CD8-positive, alpha-beta memory T cell (primary cell): ENCODE measurements around the gene LGR4. TPM values are rescaled to one million over a fixed set of nuclear protein-coding genes. Genes with fewer than 3 reads are reported as not detected.

Experiments used
- CTCF ChIA-PET: fragments of 350-600 bp; sonication (Branson Sonifier 250); formaldehyde crosslinking; loops from one replicate; lab custom pipeline; 2021; ENCODE audit warnings: antibody characterized with exemption; lab: Charles Lee
- POLR2A ChIA-PET: fragments of 350-600 bp; sonication (Branson Sonifier 250); formaldehyde crosslinking; loops from one replicate; lab custom pipeline; 2021; ENCODE audit warnings: antibody characterized with exemption; lab: Charles Lee
- DNase-seq, 5 donors: peaks; one replicate each; pipeline versions ENCODE4 v3.0.0 to v3.0.0-alpha.2; 2020 to 2022; ENCODE audit warnings: mixed read lengths in 1 of 5
- H3K27ac ChIP-seq: one replicate; pipeline ENCODE4 v1.7.0; 2013; ENCODE audit warnings: low read depth, mild to moderate bottlenecking, low read length, moderate library complexity
- H3K27me3 ChIP-seq: 2 replicates; pipeline ENCODE4 v1.7.0; 2013; ENCODE audit warnings: low read length, mild to moderate bottlenecking; ENCODE audit not compliant: insufficient read depth, poor library complexity, severe bottlenecking
- H3K36me3 ChIP-seq: 2 replicates; pipeline ENCODE4 v1.7.0; 2013; ENCODE audit warnings: mild to moderate bottlenecking, low read length, moderate library complexity; ENCODE audit not compliant: insufficient read depth
- H3K4me1 ChIP-seq: 2 replicates; pipeline ENCODE4 v1.7.0; 2013; ENCODE audit warnings: mild to moderate bottlenecking, low read length, moderate library complexity; ENCODE audit not compliant: insufficient read depth
- H3K4me3 ChIP-seq: 2 replicates; pipeline ENCODE4 v1.7.0; 2013; ENCODE audit warnings: mild to moderate bottlenecking, low read length
- H3K9me3 ChIP-seq: 2 replicates; pipeline ENCODE4 v1.7.0; 2013; ENCODE audit warnings: mild to moderate bottlenecking, low read length
- H3K27ac Mint-ChIP-seq, 8 donors: one replicate each; pipeline ENCODE4 v1.8.0; 2020 to 2021; ENCODE audit warnings: mixed read lengths in 8 of 8, mild to moderate bottlenecking in 6 of 8, inconsistent platforms in 3 of 8, moderate library complexity in 3 of 8
- H3K27me3 Mint-ChIP-seq, 2 donors: one replicate each; pipeline ENCODE4 v1.8.0; 2020 to 2021; ENCODE audit warnings: mixed read lengths in 2 of 2, mild to moderate bottlenecking in 1 of 2, moderate library complexity in 1 of 2
- H3K36me3 Mint-ChIP-seq, 3 donors: one replicate each; pipeline ENCODE4 v1.8.0; 2020 to 2021; ENCODE audit warnings: mixed read lengths in 3 of 3, inconsistent platforms in 1 of 3, mild to moderate bottlenecking in 1 of 3
- H3K4me1 Mint-ChIP-seq, 3 donors: one replicate each; pipeline ENCODE4 v1.8.0; 2020 to 2021; ENCODE audit warnings: mixed read lengths in 3 of 3, inconsistent platforms in 1 of 3, mild to moderate bottlenecking in 1 of 3
- H3K4me3 Mint-ChIP-seq, 7 donors: one replicate each; pipeline ENCODE4 v1.8.0; 2020 to 2021; ENCODE audit warnings: mixed read lengths in 7 of 7, mild to moderate bottlenecking in 6 of 7, moderate library complexity in 4 of 7, inconsistent platforms in 2 of 7
- H3K9me3 Mint-ChIP-seq, 5 donors: one replicate each; pipeline ENCODE4 v1.8.0; 2020 to 2022; ENCODE audit warnings: mixed read lengths in 5 of 5, mild to moderate bottlenecking in 3 of 5, moderate library complexity in 2 of 5, inconsistent platforms in 1 of 5
- polyA plus RNA-seq: library from polyadenylated mRNA; unstranded; fragments of 300-500 nt; fragmentation: Illumina TruSeq; gene quantifications from one replicate; pipeline ENCODE4 v1.2.3, GENCODE V29; 2021
- total RNA-seq, 2 experiments: library from RNA; stranded (reverse); gene quantifications; one replicate each; pipeline ENCODE4 v1.2.3, GENCODE V29; 2021

The LGR4 gene
- total and polyA plus RNA-seq, 3 experiments from 2014 or later: 0.04 to 0.39 (median 0.07) TPM

DNA sequence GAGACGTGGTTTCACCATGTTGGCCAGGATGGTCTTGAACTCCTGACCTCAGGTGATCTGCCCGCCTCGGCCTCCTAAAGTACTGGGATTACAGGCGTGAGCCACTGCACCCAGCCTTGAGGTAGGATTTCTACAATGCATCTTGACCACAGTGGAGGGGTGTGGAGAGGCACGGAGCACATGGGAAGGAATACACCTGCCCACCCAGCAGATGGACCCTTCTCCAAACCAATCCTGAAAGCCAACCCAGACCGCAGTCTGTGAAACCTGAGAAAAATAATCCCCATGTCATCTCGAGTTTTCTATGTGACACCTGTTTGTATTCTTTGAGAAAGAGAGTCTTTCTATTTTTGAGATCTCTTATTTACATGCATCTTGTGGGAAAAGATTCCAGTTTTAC, 32.5 kb downstream of the LGR4 start:
- CTCF ChIA-PET: no interaction called here
- Mint-ChIP-seq H3K27me3 (peaks cover 1 to 13% of the 10 kb centered on the region in 2 donors), H3K4me3 (no peak overlapping the region)

DNA sequence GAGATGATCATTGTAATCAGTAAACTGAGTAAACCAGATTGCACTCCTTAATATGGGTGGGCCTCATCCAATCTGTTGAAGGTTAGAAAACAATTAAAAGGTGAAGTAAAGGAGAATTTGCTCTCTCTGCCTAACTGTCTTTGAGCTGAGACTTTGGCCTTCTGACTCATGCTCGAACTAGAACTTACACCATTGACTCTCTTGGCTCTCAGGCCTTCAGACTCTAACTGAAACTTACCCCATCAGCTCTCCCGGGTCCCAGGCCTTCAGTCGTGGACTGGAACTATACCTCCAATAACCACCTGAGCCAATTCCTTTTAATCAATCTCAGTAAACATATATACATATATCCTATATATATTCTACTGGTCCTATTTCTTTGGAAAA, 34.0 kb downstream of the LGR4 start:
- no peaks in the 10 kb centered on the region for H3K9me3 Mint-ChIP-seq
- H3K27me3 Mint-ChIP-seq: peaks cover 6 to 24% of the 10 kb centered on the region in 2 donors
- Histone ChIP-seq H3K27ac (no peak overlapping the region), H3K9me3 (no peaks in the 10 kb centered on the region), H3K4me3 (no peak overlapping the region), H3K4me1 (no peaks in the 10 kb centered on the region), H3K27me3 (no peaks in the 10 kb centered on the region), H3K36me3 (no peaks in the 10 kb centered on the region)
- H3K4me1 Mint-ChIP-seq: no peaks in the 10 kb centered on the region
- no peak for DNase-seq
- no peak overlapping the region for H3K27ac Mint-ChIP-seq
- ChIA-PET CTCF (no interaction called here), POLR2A (no interaction called here)
- H3K36me3 Mint-ChIP-seq: no peaks in the 10 kb centered on the region
- no peak overlapping the region for H3K4me3 Mint-ChIP-seq

More for the DNA sequence above, 32.5 kb downstream of the LGR4 start:
- POLR2A ChIA-PET: no interaction called here
- Histone ChIP-seq H3K9me3 (no peaks in the 10 kb centered on the region), H3K4me1 (no peaks in the 10 kb centered on the region), H3K27me3 (no peaks in the 10 kb centered on the region), H3K4me3 (no peak overlapping the region), H3K27ac (no peak overlapping the region), H3K36me3 (no peaks in the 10 kb centered on the region)
- no peaks in the 10 kb centered on the region for H3K9me3 Mint-ChIP-seq
- no peak overlapping the region for H3K27ac Mint-ChIP-seq
- DNase-seq: no peak
- H3K36me3 Mint-ChIP-seq: no peaks in the 10 kb centered on the region
- H3K4me1 Mint-ChIP-seq: no peaks in the 10 kb centered on the region

DNA sequence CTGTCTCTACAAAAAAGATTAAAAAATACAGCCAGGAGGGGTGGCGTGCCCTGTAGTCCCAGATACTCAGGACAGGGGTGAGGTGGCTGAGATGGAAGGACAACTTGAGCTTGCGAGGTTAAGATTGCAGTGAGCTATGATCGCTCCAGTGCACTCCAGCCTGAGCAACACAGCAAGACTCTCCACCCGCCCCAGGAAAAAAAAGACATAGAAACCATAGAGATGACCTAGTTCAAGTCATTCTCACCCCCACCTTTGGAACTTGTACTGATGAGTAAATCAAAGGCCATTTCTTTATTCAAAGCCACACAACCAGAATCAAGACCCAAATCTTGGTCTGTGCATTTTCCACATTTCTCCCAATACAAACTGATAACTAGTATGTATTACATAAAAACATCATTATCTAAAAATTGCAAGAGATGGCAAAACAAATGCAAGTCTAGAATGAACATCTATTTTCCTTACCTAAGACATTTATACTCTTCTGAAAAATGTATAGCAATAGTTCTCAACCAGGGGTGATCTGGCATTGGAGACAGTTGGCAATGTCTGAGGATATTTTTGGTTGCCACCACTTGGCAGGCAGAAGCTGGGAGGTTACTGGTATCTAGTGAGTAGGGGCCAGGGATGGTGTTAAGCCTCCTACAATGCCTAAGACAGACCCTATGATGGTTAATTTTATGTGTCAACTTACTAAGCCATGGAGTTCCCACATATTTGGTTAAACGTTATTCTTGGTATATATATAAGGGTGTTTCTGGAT, 34.6 kb downstream of the LGR4 start:
- Histone ChIP-seq H3K4me3 (no peak overlapping the region), H3K9me3 (no peaks in the 10 kb centered on the region), H3K27ac (no peak overlapping the region), H3K36me3 (no peaks in the 10 kb centered on the region), H3K27me3 (no peaks in the 10 kb centered on the region), H3K4me1 (no peaks in the 10 kb centered on the region)
- no peak for DNase-seq
- no peaks in the 10 kb centered on the region for H3K9me3 Mint-ChIP-seq
- H3K4me1 Mint-ChIP-seq: no peaks in the 10 kb centered on the region
- H3K4me3 Mint-ChIP-seq: no peak overlapping the region
- H3K27me3 Mint-ChIP-seq: peaks cover 6 to 27% of the 10 kb centered on the region in 2 donors
- ChIA-PET CTCF (no interaction called here), POLR2A (no interaction called here)
- H3K36me3 Mint-ChIP-seq: no peaks in the 10 kb centered on the region
- no peak overlapping the region for H3K27ac Mint-ChIP-seq

DNA sequence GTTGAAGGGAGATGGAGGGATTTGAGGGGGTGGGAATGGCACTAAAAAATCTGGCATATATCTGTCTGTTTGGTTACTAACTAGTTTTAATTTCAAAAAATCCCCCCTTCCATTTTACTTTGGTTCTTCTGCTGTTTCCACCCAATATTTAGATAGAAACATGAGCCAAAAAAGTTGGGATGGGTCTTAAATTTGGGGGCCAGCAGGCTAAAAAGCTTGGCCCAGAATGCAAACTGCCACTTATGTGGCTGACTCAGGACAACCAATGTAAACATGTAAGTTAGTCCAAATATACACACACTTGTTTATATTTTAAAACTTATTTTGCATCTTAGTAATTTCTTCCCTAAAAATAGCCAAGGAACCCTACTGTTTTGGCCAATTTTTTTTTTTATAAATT, 35.7 kb downstream of the LGR4 start:
- Mint-ChIP-seq H3K9me3 (no peaks in the 10 kb centered on the region), H3K36me3 (no peaks in the 10 kb centered on the region), H3K4me3 (no peak overlapping the region), H3K27me3 (peaks cover 5 to 25% of the 10 kb centered on the region in 2 donors), H3K27ac (no peak overlapping the region), H3K4me1 (no peaks in the 10 kb centered on the region)
- Histone ChIP-seq H3K36me3 (no peaks in the 10 kb centered on the region), H3K27ac (no peak overlapping the region), H3K9me3 (no peaks in the 10 kb centered on the region), H3K4me1 (no peaks in the 10 kb centered on the region), H3K4me3 (no peak overlapping the region), H3K27me3 (no peaks in the 10 kb centered on the region)
- POLR2A ChIA-PET: no interaction called here
- no peak for DNase-seq
- CTCF ChIA-PET: no interaction called here

DNA sequence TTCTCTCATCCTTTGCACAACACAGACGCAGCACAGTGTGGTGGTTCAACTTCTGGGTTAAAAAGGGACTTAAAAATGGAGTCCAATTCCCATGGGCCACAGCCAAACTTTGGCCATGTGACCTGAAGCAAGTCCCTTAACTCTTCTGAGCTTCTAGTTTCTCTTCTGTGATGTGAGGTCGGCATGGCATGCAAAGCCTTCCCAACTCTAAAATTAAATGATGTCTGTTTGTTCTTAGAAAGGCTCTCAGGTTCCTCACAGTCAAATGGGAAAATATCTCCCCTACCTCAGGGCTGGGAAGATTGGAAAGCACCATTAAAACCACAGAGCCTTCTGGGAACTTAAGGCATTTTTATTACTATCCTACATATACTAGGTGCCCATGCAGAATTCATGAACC, 38.8 kb downstream of the LGR4 start:
- ChIA-PET CTCF (no interaction called here), POLR2A (no interaction called here)
- H3K27ac ChIP-seq: no peak overlapping the region
- H3K27me3 Mint-ChIP-seq: peaks cover 5 to 14% of the 10 kb centered on the region in 2 donors
- H3K4me3 ChIP-seq: no peak overlapping the region
- no peaks in the 10 kb centered on the region for H3K36me3 Mint-ChIP-seq
- no peak overlapping the region for H3K27ac Mint-ChIP-seq
- H3K4me1 Mint-ChIP-seq: no peaks in the 10 kb centered on the region
- no peaks in the 10 kb centered on the region for H3K36me3 ChIP-seq
- no peaks in the 10 kb centered on the region for H3K9me3 ChIP-seq
- H3K9me3 Mint-ChIP-seq: no peaks in the 10 kb centered on the region
- H3K27me3 ChIP-seq: no peaks in the 10 kb centered on the region
- H3K4me3 Mint-ChIP-seq: no peak overlapping the region
- DNase-seq: no peak
- H3K4me1 ChIP-seq: no peaks in the 10 kb centered on the region

DNA sequence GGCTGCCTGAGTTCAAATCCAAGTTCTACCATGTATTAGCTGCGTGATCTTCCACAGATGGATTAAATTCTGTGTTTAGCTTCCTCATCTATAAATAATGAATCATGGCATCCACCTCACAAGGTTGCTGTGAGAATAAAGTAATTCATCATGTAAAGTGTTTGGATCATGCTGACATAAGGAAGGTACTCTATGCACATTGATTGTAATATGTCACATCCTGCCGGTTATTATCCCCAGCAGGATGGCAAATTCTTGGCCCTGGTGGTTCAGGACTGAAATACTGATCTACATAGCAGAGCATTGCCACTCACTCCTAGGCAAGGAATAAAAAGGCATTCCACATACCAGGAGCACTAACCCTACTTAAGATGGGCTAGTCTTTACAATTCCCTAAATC, 40.8 kb downstream of the LGR4 start:
- POLR2A ChIA-PET: no interaction called here
- Histone ChIP-seq H3K4me1 (no peaks in the 10 kb centered on the region), H3K9me3 (no peaks in the 10 kb centered on the region), H3K27ac (no peak overlapping the region), H3K27me3 (no peaks in the 10 kb centered on the region), H3K4me3 (no peak overlapping the region), H3K36me3 (no peaks in the 10 kb centered on the region)
- Mint-ChIP-seq H3K4me3 (no peak overlapping the region), H3K4me1 (no peaks in the 10 kb centered on the region), H3K27ac (no peak overlapping the region), H3K36me3 (no peaks in the 10 kb centered on the region), H3K27me3 (peaks cover 5 to 14% of the 10 kb centered on the region in 2 donors), H3K9me3 (no peaks in the 10 kb centered on the region)
- DNase-seq: no peak
- CTCF ChIA-PET: no interaction called here

DNA sequence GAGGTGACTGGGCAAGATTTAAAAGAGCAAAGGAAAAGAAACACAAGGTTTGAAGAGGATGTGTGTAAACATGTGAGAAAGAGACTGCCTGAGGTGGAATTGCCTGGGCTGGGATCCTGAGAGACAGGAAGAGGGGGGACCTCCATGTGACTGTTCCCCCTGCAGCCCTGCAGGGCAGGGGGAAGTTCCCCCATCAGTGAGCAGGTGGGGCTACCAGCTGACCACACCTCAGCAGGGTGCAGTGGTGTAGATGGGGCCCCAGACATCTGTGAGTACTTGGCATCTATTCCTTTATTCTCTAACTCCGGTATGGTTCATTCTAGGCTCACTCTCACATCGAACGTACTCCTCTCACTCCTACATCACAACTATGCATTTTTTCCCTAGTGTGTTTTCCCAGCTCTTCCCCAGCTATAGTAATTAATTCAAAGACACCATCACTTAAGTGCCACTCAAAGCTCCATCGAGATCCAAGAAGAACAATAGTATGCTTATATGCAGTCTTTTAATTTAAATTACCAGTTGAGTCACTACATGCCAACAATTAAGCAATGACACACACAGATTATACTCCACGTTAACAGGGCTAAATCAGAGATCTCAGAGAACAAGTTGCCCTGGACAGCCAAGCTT, 42.7 kb downstream of the LGR4 start:
- H3K36me3 Mint-ChIP-seq: no peaks in the 10 kb centered on the region
- no peak overlapping the region for H3K27ac Mint-ChIP-seq
- no peaks in the 10 kb centered on the region for H3K27me3 ChIP-seq
- H3K27me3 Mint-ChIP-seq: peaks cover 5 to 17% of the 10 kb centered on the region in 2 donors
- ChIA-PET POLR2A (no interaction called here), CTCF (no interaction called here)
- no peaks in the 10 kb centered on the region for H3K36me3 ChIP-seq
- no peaks in the 10 kb centered on the region for H3K9me3 Mint-ChIP-seq
- no peak overlapping the region for H3K4me3 Mint-ChIP-seq
- H3K27ac ChIP-seq: no peak overlapping the region
- no peaks in the 10 kb centered on the region for H3K4me1 Mint-ChIP-seq
- no peak overlapping the region for H3K4me3 ChIP-seq
- no peaks in the 10 kb centered on the region for H3K4me1 ChIP-seq
- no peaks in the 10 kb centered on the region for H3K9me3 ChIP-seq
- DNase-seq: no peak

DNA sequence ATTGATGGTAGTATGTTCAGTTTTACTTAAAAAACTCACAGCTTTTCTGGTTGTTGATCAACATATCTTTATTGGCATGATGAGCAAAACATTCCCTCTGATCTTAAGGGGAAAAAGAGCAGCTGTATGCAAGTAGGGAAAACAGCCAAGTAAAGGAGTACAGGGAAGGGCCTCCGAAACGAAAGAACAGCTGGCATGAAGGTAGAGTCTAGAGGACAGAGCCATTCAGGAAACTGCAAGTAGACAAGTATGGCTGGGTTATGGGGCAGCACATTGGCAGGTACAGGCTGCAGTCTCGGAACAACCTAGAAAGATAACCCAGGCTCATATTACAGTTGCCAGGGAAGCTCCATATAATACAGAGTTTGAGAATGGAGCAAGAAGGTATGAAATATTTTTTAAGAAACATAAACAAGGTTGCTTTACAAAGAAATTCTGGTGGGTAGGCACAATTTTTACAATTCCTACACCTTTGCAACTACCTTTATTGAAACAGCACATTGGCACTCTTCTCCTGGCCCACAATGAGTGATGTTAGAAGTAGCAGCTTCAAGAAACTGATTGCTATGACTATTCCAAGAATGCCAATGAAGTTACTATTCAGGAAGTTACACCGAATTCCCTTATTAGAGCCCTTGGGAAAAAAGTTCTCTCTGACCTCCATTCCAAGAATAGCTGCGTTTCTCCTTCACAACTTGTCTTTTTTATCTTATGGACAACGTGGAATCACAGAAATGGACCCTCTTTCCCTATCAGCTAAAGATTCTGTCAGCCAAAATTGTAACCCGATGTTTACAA, 45.2 kb downstream of the LGR4 start:
- no peak overlapping the region for H3K4me3 Mint-ChIP-seq
- no peak overlapping the region for H3K27ac ChIP-seq
- no peaks in the 10 kb centered on the region for H3K27me3 ChIP-seq
- H3K36me3 ChIP-seq: no peaks in the 10 kb centered on the region
- no peaks in the 10 kb centered on the region for H3K36me3 Mint-ChIP-seq
- no peaks in the 10 kb centered on the region for H3K4me1 ChIP-seq
- DNase-seq: no peak
- no peak overlapping the region for H3K4me3 ChIP-seq
- peaks cover 0 to 12% of the 10 kb centered on the region in 2 donors for H3K27me3 Mint-ChIP-seq
- H3K4me1 Mint-ChIP-seq: no peaks in the 10 kb centered on the region
- POLR2A ChIA-PET: no interaction called here
- no peaks in the 10 kb centered on the region for H3K9me3 ChIP-seq
- CTCF ChIA-PET: no interaction called here
- no peak overlapping the region for H3K27ac Mint-ChIP-seq
- H3K9me3 Mint-ChIP-seq: no peaks in the 10 kb centered on the region
